SK-N-SH (cell line): ENCODE data around the gene PTPMT1. TPM values are rescaled to one million over a fixed set of nuclear protein-coding genes. Genes with fewer than 3 reads are reported as not detected.
"Not testable (repeated sequence)": the region's sequence is repeated elsewhere in the genome, so short reads cannot be mapped to it uniquely, and the experiment has no call there.

Experiments
- CTCF ChIA-PET: fragments of 300-600, 350-600 bp; formaldehyde crosslinking; extraction: SDS; loops from one replicate; lab custom pipeline; 2021; lab: Yijun Ruan, JAX
- POLR2A ChIA-PET: fragments of 350-600 bp; sonication (Branson Sonifier 250); formaldehyde crosslinking; extraction: SDS; loops from one replicate; lab custom pipeline; 2020; ENCODE audit warnings: antibody characterized with exemption, inconsistent platforms; lab: Yijun Ruan, JAX
- DNase-seq: peaks from one replicate; pipeline ENCODE4 v3.0.0; 2012
- H2AFZ ChIP-seq: fragments of 200-600 bp; sonication (generic); 2 replicates; pipeline ENCODE4 v1.8.1; 2016; ENCODE audit warnings: antibody characterized with exemption, mild to moderate bottlenecking, low read depth
- H3F3A ChIP-seq: fragments of 200-600 bp; sonication (generic); replicated peaks from 2 replicates; pipeline ENCODE3; 2016; ENCODE audit warnings: antibody characterized with exemption, mild to moderate bottlenecking; ENCODE audit not compliant: insufficient read depth
- H3K27ac ChIP-seq, 2 experiments: fragments of 200-500 bp in 1 of 2; fragments of 200-600 bp in 1 of 2; sonication (Bioruptor generic) in 1 of 2; sonication (generic), shearing (Covaris generic) in 1 of 2; 2 replicates each; pipeline versions ENCODE4 v1.5.1 to v1.6.1; 2014 to 2016; ENCODE audit warnings: low read depth in 2 of 2, inconsistent platforms in 1 of 2, low read length in 1 of 2, mild to moderate bottlenecking in 1 of 2, mixed read lengths in 1 of 2
- H3K27me3 ChIP-seq: fragments of 200-600 bp; sonication (generic), shearing (Covaris generic); 2 replicates; pipeline ENCODE4 v1.6.1; 2016; ENCODE audit warnings: mixed run types; ENCODE audit not compliant: insufficient read depth
- H3K36me3 ChIP-seq, 2 experiments: fragments of 200-500 bp in 1 of 2; fragments of 200-600 bp in 1 of 2; sonication (Bioruptor generic) in 1 of 2; sonication (generic) in 1 of 2; replicated peaks in 1 of 2; 2 replicates each; pipeline versions ENCODE3 to v1.5.1; 2014 to 2016; ENCODE audit warnings: low read length in 1 of 2, mild to moderate bottlenecking in 1 of 2; ENCODE audit not compliant: insufficient read depth in 2 of 2, control insufficient read depth in 1 of 2
- H3K4me1 ChIP-seq, 2 experiments: fragments of 200-500 bp in 1 of 2; fragments of 200-600 bp in 1 of 2; sonication (Bioruptor generic) in 1 of 2; sonication (generic), shearing (Covaris generic) in 1 of 2; 2 replicates each; pipeline versions ENCODE4 v1.5.1 to v1.6.1; 2014 to 2016; ENCODE audit warnings: low read depth in 1 of 2, low read length in 1 of 2, mixed run types in 1 of 2; ENCODE audit not compliant: insufficient read depth in 2 of 2, control insufficient read depth in 1 of 2
- H3K4me2 ChIP-seq: fragments of 200-600 bp; sonication (generic), shearing (Covaris generic); 2 replicates; pipeline ENCODE4 v1.6.1; 2017; ENCODE audit warnings: mixed run types
- H3K4me3 ChIP-seq, 2 experiments: fragments of 200-500 bp in 1 of 2; fragments of 200-600 bp in 1 of 2; sonication (Bioruptor generic) in 1 of 2; sonication (generic), shearing (Covaris generic) in 1 of 2; 2 replicates each; pipeline versions ENCODE4 v1.5.1 to v1.8.1; 2014 to 2016; ENCODE audit warnings: low read depth in 2 of 2, inconsistent platforms in 1 of 2, low read length in 1 of 2, mild to moderate bottlenecking in 1 of 2, mixed read lengths in 1 of 2, moderate library complexity in 1 of 2
- H3K79me2 ChIP-seq: fragments of 200-600 bp; sonication (generic); 2 replicates; pipeline ENCODE4 v1.8.1; 2017; ENCODE audit warnings: mild to moderate bottlenecking; ENCODE audit not compliant: insufficient read depth
- H3K9ac ChIP-seq: fragments of 200-600 bp; sonication (generic); 2 replicates; pipeline ENCODE4 v1.6.1; 2017; ENCODE audit warnings: mixed run types
- H3K9me2 ChIP-seq: fragments of 200-600 bp; sonication (generic); 2 replicates; pipeline ENCODE4 v1.6.1; 2017; ENCODE audit warnings: mixed run types
- H3K9me3 ChIP-seq: fragments of 200-600 bp; sonication (generic); 2 replicates; pipeline ENCODE4 v1.6.1; 2017; ENCODE audit warnings: mixed run types, mild to moderate bottlenecking, moderate library complexity
- H4K20me1 ChIP-seq: fragments of 200-600 bp; sonication (generic); 2 replicates; pipeline ENCODE4 v1.6.1; 2017; ENCODE audit warnings: mild to moderate bottlenecking, mixed run types; ENCODE audit not compliant: insufficient read depth
- CHD2 ChIP-seq: fragments of 150-350 bp; IDR thresholded peaks from 2 replicates; pipeline ENCODE4 v1.6.1; 2018; ENCODE audit warnings: low read length; ENCODE audit not compliant: partially characterized antibody
- CTCF ChIP-seq: fragments of 200-600 bp; sonication (generic); IDR thresholded peaks from 2 replicates; pipeline ENCODE4 v1.6.1; 2017; ENCODE audit warnings: antibody characterized with exemption, mild to moderate bottlenecking, moderate library complexity
- ELF1 ChIP-seq: IDR thresholded peaks from 2 replicates; pipeline ENCODE4 v1.4.0; 2012
- EZH2phosphoT487 ChIP-seq: fragments of 200-600 bp; sonication (generic); IDR thresholded peaks from 2 replicates; pipeline ENCODE4 v1.6.1; 2017; ENCODE audit warnings: low read depth, mixed run types, mild to moderate bottlenecking, antibody characterized with exemption, moderate library complexity, borderline replicate concordance
- FOSL2 ChIP-seq: IDR thresholded peaks from 2 replicates; pipeline ENCODE4 v1.4.0; 2012; ENCODE audit warnings: low read depth, mild to moderate bottlenecking, moderate library complexity, borderline replicate concordance
- FOXJ3 ChIP-seq: sonication (generic); formaldehyde crosslinking; IDR thresholded peaks from 2 replicates; pipeline ENCODE4 v1.5.1; 2020; ENCODE audit warnings: mild to moderate bottlenecking, missing genetic modification reagents
- GATA2 ChIP-seq: sonication (generic); formaldehyde crosslinking; IDR thresholded peaks from 2 replicates; pipeline ENCODE4 v1.5.0; 2020; ENCODE audit warnings: mild to moderate bottlenecking, missing genetic modification reagents
- JUND ChIP-seq: IDR thresholded peaks from 2 replicates; pipeline ENCODE4 v1.4.0; 2012
- NRF1 ChIP-seq: IDR thresholded peaks from 2 replicates; pipeline ENCODE4 v1.6.1; 2012; ENCODE audit warnings: low read depth, mild to moderate bottlenecking, low read length
- PBX3 ChIP-seq: IDR thresholded peaks from 2 replicates; pipeline ENCODE4; 2012
- RAD21 ChIP-seq: IDR thresholded peaks from 2 replicates; pipeline ENCODE4 v1.6.1; 2012; ENCODE audit warnings: mild to moderate bottlenecking, low read length
- RFX5 ChIP-seq: IDR thresholded peaks from 2 replicates; pipeline ENCODE4 v1.6.1; 2012; ENCODE audit warnings: mild to moderate bottlenecking, improper control_type of control experiment, low read length
- RXRA ChIP-seq: IDR thresholded peaks from 2 replicates; pipeline ENCODE4 v1.4.0; 2012; ENCODE audit warnings: low read depth, mild to moderate bottlenecking, borderline replicate concordance
- SIN3A ChIP-seq: IDR thresholded peaks from 2 replicates; pipeline ENCODE4 v1.6.1; 2012; ENCODE audit warnings: low read depth, mild to moderate bottlenecking, low read length, moderate library complexity, borderline replicate concordance
- SMC3 ChIP-seq: IDR thresholded peaks from 2 replicates; pipeline ENCODE4 v1.6.1; 2012; ENCODE audit warnings: low read depth, low read length, improper control_type of control experiment
- TAF1 ChIP-seq: IDR thresholded peaks from 2 replicates; pipeline ENCODE4 v1.6.1; 2012; ENCODE audit warnings: low read depth, mild to moderate bottlenecking, low read length, moderate library complexity, borderline replicate concordance
- TEAD4 ChIP-seq: IDR thresholded peaks from 2 replicates; pipeline ENCODE4 v1.4.0; 2012; ENCODE audit warnings: mild to moderate bottlenecking, borderline replicate concordance; ENCODE audit not compliant: insufficient read depth
- YY1 ChIP-seq: IDR thresholded peaks from 2 replicates; pipeline ENCODE4 v1.4.0; 2012; ENCODE audit warnings: low read depth, mild to moderate bottlenecking
- WGBS: methylation state at CpG from one replicate; pipeline ENCODE4 v1.1.6; 2017; ENCODE audit warnings: low lambda C conversion rate; 5-methylcytosine and 5-hydroxymethylcytosine counted together
- polyA plus RNA-seq, 3 experiments: library from polyadenylated mRNA; depleted of rRNA; stranded (reverse); fragments of >200 nt; gene quantifications; 2 replicates each; pipeline ENCODE4 v1.2.3, GENCODE V29; 2012
- TF ChIP-seq, protein P1 (sequence below): IDR thresholded peaks from 2 replicates; pipeline ENCODE4 v1.6.1; 2012; ENCODE audit warnings: mild to moderate bottlenecking, low read depth, low read length, moderate library complexity
- TF ChIP-seq, protein P2 (sequence below): fragments of 150-350 bp; IDR thresholded peaks from 2 replicates; pipeline ENCODE4 v1.6.1; 2017; ENCODE audit warnings: antibody characterized with exemption, low read length, low read depth, borderline replicate concordance

The PTPMT1 gene
- polyA plus RNA-seq, 1 of the 3 experiments (the other 2 are of a cell fraction) = 64.4 TPM

DNA sequence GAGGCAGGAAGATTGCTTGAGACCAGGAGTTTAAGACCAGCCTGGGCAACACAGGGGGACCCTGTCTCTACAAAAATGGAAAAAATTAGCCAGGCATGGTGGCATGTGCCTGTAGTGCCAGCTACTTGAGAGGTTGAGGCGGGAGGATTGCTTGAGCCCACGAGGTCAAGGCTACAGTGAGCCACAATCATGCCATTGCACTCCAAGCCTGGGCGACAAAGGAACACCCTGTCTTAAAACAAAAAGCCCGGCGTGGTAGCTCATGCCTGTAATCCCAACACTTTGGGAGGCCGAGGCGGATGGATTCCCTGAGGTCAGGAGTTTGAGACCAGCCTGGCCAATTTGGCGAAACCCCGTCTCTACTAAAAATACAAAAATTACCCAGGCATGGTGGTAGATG, 34.7 kb upstream of the PTPMT1 start:
- ChIA-PET CTCF (interaction anchor here (1.1 kb wide), 1 partner anchor 77 kb away, joined by 3 read pairs; no protein-coding TSS in a partner anchor), POLR2A (interaction anchor here (0.7 kb wide), 1 partner anchor 10 kb away, joined by 4 read pairs; no protein-coding TSS in a partner anchor)
- peaks cover 100% of the 10 kb centered on the region for H4K20me1 ChIP-seq
- peaks cover 100% of the 10 kb centered on the region for H3K79me2 ChIP-seq
- peaks cover 4 to 31% of the 10 kb centered on the region in 2 experiments; a peak in 3 of 4 replicates for H3K4me1 ChIP-seq
- peaks cover 0 to 31% of the 10 kb centered on the region in 2 experiments for H3K36me3 ChIP-seq
- not testable (repeated sequence) for H3K27ac ChIP-seq, H3K9me3 ChIP-seq, H3K4me2 ChIP-seq, H3K9ac ChIP-seq, H2AFZ ChIP-seq, DNase-seq, H3K9me2 ChIP-seq, H3K4me3 ChIP-seq, H3K27me3 ChIP-seq
- peaks cover 12% of the 10 kb centered on the region for H3F3A ChIP-seq
- 96% methylated on average over 7 of the region's 9 CpGs for WGBS

- Histone ChIP-seq H3K9ac (no peak overlapping the region), H3K36me3 (peaks cover 0 to 39% of the 10 kb centered on the region in 2 experiments), H3K4me2 (no peak overlapping the region), H3K27ac (peak overlapping the region in 1 of 2 experiments; percentile 78; a peak in 1 of 4 replicates)
- TF ChIP-seq TEAD4 = no peak
- TF ChIP-seq ELF1 = no peak
- no peak for TF ChIP-seq RXRA
- TF ChIP-seq FOSL2 = no peak
- TF ChIP-seq PBX3 = no peak
- no peak for TF ChIP-seq FOXJ3 (CRISPR knock-in tag)
- no peak for TF ChIP-seq YY1
- TF ChIP-seq EZH2phosphoT487 = no peak
- TF ChIP-seq CHD2 = no peak
- no peak for TF ChIP-seq TAF1
- TF ChIP-seq JUND = no peak
- TF ChIP-seq, protein P1, sequence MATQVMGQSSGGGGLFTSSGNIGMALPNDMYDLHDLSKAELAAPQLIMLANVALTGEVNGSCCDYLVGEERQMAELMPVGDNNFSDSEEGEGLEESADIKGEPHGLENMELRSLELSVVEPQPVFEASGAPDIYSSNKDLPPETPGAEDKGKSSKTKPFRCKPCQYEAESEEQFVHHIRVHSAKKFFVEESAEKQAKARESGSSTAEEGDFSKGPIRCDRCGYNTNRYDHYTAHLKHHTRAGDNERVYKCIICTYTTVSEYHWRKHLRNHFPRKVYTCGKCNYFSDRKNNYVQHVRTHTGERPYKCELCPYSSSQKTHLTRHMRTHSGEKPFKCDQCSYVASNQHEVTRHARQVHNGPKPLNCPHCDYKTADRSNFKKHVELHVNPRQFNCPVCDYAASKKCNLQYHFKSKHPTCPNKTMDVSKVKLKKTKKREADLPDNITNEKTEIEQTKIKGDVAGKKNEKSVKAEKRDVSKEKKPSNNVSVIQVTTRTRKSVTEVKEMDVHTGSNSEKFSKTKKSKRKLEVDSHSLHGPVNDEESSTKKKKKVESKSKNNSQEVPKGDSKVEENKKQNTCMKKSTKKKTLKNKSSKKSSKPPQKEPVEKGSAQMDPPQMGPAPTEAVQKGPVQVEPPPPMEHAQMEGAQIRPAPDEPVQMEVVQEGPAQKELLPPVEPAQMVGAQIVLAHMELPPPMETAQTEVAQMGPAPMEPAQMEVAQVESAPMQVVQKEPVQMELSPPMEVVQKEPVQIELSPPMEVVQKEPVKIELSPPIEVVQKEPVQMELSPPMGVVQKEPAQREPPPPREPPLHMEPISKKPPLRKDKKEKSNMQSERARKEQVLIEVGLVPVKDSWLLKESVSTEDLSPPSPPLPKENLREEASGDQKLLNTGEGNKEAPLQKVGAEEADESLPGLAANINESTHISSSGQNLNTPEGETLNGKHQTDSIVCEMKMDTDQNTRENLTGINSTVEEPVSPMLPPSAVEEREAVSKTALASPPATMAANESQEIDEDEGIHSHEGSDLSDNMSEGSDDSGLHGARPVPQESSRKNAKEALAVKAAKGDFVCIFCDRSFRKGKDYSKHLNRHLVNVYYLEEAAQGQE = no peak
- no peak for TF ChIP-seq RAD21
- no peak for TF ChIP-seq GATA2 (CRISPR knock-in tag)
- no peak for TF ChIP-seq RFX5
- TF ChIP-seq CTCF = no peak
- TF ChIP-seq NRF1 = no peak
- TF ChIP-seq SMC3 = no peak
- no peak for TF ChIP-seq SIN3A
- TF ChIP-seq, protein P2, sequence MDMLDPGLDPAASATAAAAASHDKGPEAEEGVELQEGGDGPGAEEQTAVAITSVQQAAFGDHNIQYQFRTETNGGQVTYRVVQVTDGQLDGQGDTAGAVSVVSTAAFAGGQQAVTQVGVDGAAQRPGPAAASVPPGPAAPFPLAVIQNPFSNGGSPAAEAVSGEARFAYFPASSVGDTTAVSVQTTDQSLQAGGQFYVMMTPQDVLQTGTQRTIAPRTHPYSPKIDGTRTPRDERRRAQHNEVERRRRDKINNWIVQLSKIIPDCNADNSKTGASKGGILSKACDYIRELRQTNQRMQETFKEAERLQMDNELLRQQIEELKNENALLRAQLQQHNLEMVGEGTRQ = no peak
- TF ChIP-seq, all 33 proteins: peak for 0
- 93% methylated on average over 3 of the region's 3 CpGs for WGBS
- POLR2A ChIA-PET = no interaction called here
- no peaks in the 10 kb centered on the region for H3K27me3 ChIP-seq
- peaks cover 2 to 36% of the 10 kb centered on the region in 2 experiments; a peak in 3 of 4 replicates for H3K4me1 ChIP-seq
- H3K79me2 ChIP-seq = peaks cover 100% of the 10 kb centered on the region
- H3F3A ChIP-seq = peaks cover 13% of the 10 kb centered on the region
- H3K9me3 ChIP-seq = no peaks in the 10 kb centered on the region
- no peak overlapping the region for H2AFZ ChIP-seq
- no peak overlapping the region for H3K4me3 ChIP-seq
- CTCF ChIA-PET = interaction anchor here (1.0 to 1.6 kb wide), 3 partner anchors 16 to 78 kb away, joined by 3 to 5 read pairs (median 3); no protein-coding TSS in a partner anchor
- H4K20me1 ChIP-seq = peaks cover 100% of the 10 kb centered on the region
- no peaks in the 10 kb centered on the region for H3K9me2 ChIP-seq
- DNase-seq = no peak
These were observed 33.7 kb upstream of the PTPMT1 start for GRCh38 chr11:47531666-47532065.
